OCI-LY1 (cell line): ENCODE data around the gene EXOC3L1.

Source experiments
- H2AFZ ChIP-seq: fragments of 200-600 bp; sonication (generic), shearing (Covaris generic); 2 replicates; pipeline ENCODE4 v1.6.0; 2014; ENCODE audit warnings: antibody characterized with exemption, mild to moderate bottlenecking, low read length
- H3F3A ChIP-seq: fragments of 200-600 bp; sonication (generic), shearing (Covaris generic); 2 replicates; pipeline ENCODE4 v1.6.0; 2014; ENCODE audit warnings: mild to moderate bottlenecking, antibody characterized with exemption, low read length, moderate library complexity; ENCODE audit not compliant: insufficient read depth
- H3K27ac ChIP-seq: fragments of 200-600 bp; sonication (generic); 2 replicates; pipeline ENCODE4 v1.5.1; 2014; ENCODE audit warnings: low read length, mixed run types, mild to moderate bottlenecking, low read depth; ENCODE audit not compliant: poor library complexity, severe bottlenecking
- H3K27me3 ChIP-seq: fragments of 200-600 bp; sonication (generic); 2 replicates; pipeline ENCODE4 v1.6.0; 2014; ENCODE audit warnings: antibody characterized with exemption, mild to moderate bottlenecking, low read length, moderate library complexity; ENCODE audit not compliant: insufficient read depth
- H3K36me3 ChIP-seq: fragments of 200-600 bp; sonication (generic); 2 replicates; pipeline ENCODE4 v1.6.1; 2014; ENCODE audit warnings: mild to moderate bottlenecking, antibody characterized with exemption, low read length, moderate library complexity, mixed read lengths; ENCODE audit not compliant: insufficient read depth
- H3K4me1 ChIP-seq: fragments of 200-600 bp; sonication (generic); 2 replicates; pipeline ENCODE4 v1.5.1; 2014; ENCODE audit warnings: mild to moderate bottlenecking, low read length, moderate library complexity; ENCODE audit not compliant: insufficient read depth, severe bottlenecking
- H3K4me2 ChIP-seq: fragments of 200-600 bp; sonication (generic), shearing (Covaris generic); 2 replicates; pipeline ENCODE4 v1.6.1; 2014; ENCODE audit warnings: low read length
- H3K4me3 ChIP-seq: fragments of 200-600 bp; sonication (generic); 2 replicates; pipeline ENCODE4 v1.5.1; 2014; ENCODE audit warnings: low read length, low read depth, mild to moderate bottlenecking, mixed read lengths; ENCODE audit not compliant: poor library complexity, severe bottlenecking
- H3K79me2 ChIP-seq: fragments of 200-600 bp; shearing (Covaris generic); 2 replicates; pipeline ENCODE4 v1.6.1; 2016; ENCODE audit warnings: mixed run types, low read length, mixed read lengths; ENCODE audit not compliant: insufficient read depth
- H3K9ac ChIP-seq: fragments of 200-600 bp; sonication (generic), shearing (Covaris generic); 2 replicates; pipeline ENCODE4 v1.6.1; 2014; ENCODE audit warnings: mild to moderate bottlenecking, low read length, mixed read lengths
- H3K9me2 ChIP-seq: fragments of 200-600 bp; sonication (generic), shearing (Covaris generic); 2 replicates; pipeline ENCODE4 v1.6.1; 2014; ENCODE audit warnings: low read depth, mild to moderate bottlenecking, low read length, mixed read lengths
- H3K9me3 ChIP-seq: fragments of 200-600 bp; shearing (Covaris generic); 2 replicates; pipeline ENCODE4 v1.6.1; 2014; ENCODE audit warnings: low read length, mixed read lengths
- H4K20me1 ChIP-seq: fragments of 200-600 bp; sonication (generic), shearing (Covaris generic); 2 replicates; pipeline ENCODE4 v1.6.0; 2016; ENCODE audit warnings: mild to moderate bottlenecking, low read length; ENCODE audit not compliant: insufficient read depth
- CTCF ChIP-seq: fragments of 200-600 bp; sonication (generic), shearing (Covaris generic); IDR thresholded peaks from 2 replicates; pipeline ENCODE4 v1.5.1; 2017; ENCODE audit warnings: mild to moderate bottlenecking, antibody characterized with exemption, low read length, moderate library complexity, mixed read lengths
- EZH2 ChIP-seq: fragments of 200-600 bp; sonication (generic), shearing (Covaris generic); IDR thresholded peaks from 2 replicates; pipeline ENCODE4 v1.8.0; 2017; ENCODE audit warnings: borderline replicate concordance, mixed run types, mild to moderate bottlenecking, antibody characterized with exemption, low read length, moderate library complexity, mixed read lengths

The EXOC3L1 gene

GRCh38 chr16:67227567-67227921 is 37.6 kb upstream of the EXOC3L1 start:
- peak overlapping the region; percentile 88 for H3K4me3 ChIP-seq
- peaks cover 17% of the 10 kb centered on the region for H3K4me1 ChIP-seq

GRCh38 chr16:67226804-67227566 is 37.0 kb upstream of the EXOC3L1 start, which contains the start of gene TMEM208:
Gene TMEM208, plus strand, starts transcription at chr16:67227130. Its CDS starts 89 bp downstream, at chr16:67227219.
- H3F3A ChIP-seq = no peaks in the 10 kb centered on the region
- no peak within 1 kb of the TSS for H2AFZ ChIP-seq
- H3K27ac ChIP-seq = no peak within 1 kb of the TSS

More at GRCh38 chr16:67227567-67227921, 37.6 kb upstream of the EXOC3L1 start:
- no peak for TF ChIP-seq EZH2
- TF ChIP-seq CTCF = no peak
- Histone ChIP-seq H3K27me3 (no peaks in the 10 kb centered on the region), H3K9me3 (no peaks in the 10 kb centered on the region), H3K79me2 (peaks cover 9% of the 10 kb centered on the region), H3K27ac (no peak overlapping the region), H2AFZ (no peak overlapping the region), H4K20me1 (no peaks in the 10 kb centered on the region), H3F3A (no peaks in the 10 kb centered on the region), H3K9ac (peak overlapping the region; percentile 82), H3K36me3 (peaks cover 38% of the 10 kb centered on the region), H3K9me2 (no peaks in the 10 kb centered on the region), H3K4me2 (peak overlapping the region; percentile 88)

GRCh38 chr16:67226295-67226803 is 36.4 kb upstream of the EXOC3L1 start:
- Histone ChIP-seq H3K9me2 (no peaks in the 10 kb centered on the region), H3K36me3 (peaks cover 32% of the 10 kb centered on the region), H3K4me3 (peak overlapping the region; percentile 88), H3K4me2 (peak overlapping the region; percentile 76), H3F3A (no peaks in the 10 kb centered on the region), H3K9ac (peak overlapping the region; percentile 69), H3K4me1 (peaks cover 17% of the 10 kb centered on the region), H3K79me2 (peaks cover 9% of the 10 kb centered on the region), H3K27ac (no peak overlapping the region), H2AFZ (no peak overlapping the region), H3K27me3 (no peaks in the 10 kb centered on the region), H4K20me1 (no peaks in the 10 kb centered on the region), H3K9me3 (no peaks in the 10 kb centered on the region)
- TF ChIP-seq EZH2 (no peak), CTCF (no peak)

More at GRCh38 chr16:67226804-67227566, 37.0 kb upstream of the EXOC3L1 start, which contains the start of gene TMEM208:
- Histone ChIP-seq H3K9ac (peak within 1 kb of the TSS; percentile 82), H3K9me2 (no peaks in the 10 kb centered on the region), H3K36me3 (peaks cover 38% of the 10 kb centered on the region), H3K4me2 (peak within 1 kb of the TSS; percentile 88), H3K79me2 (peaks cover 9% of the 10 kb centered on the region), H3K9me3 (no peaks in the 10 kb centered on the region), H3K27me3 (no peaks in the 10 kb centered on the region), H3K4me3 (peak within 1 kb of the TSS; percentile 88), H4K20me1 (no peaks in the 10 kb centered on the region), H3K4me1 (peaks cover 17% of the 10 kb centered on the region)
- TF ChIP-seq CTCF (peak; percentile 46; the same call in 1 of the 2 replicates), EZH2 (no peak)
